GM10248 (cell line): ENCODE results near the gene DGCR8.
A peak's percentile ranks its signal among the peaks of the same experiment; 100 is the strongest.

Experiments
- CTCF ChIA-PET: fragments of 300-600 bp; sonication (Branson Sonifier 250); formaldehyde crosslinking; extraction: SDS; loops from one replicate; lab custom pipeline; 2021; ENCODE audit warnings: antibody characterized with exemption; lab: Yijun Ruan, JAX
- POLR2A ChIA-PET: fragments of 350-650 bp; sonication (Branson Sonifier 250); formaldehyde crosslinking; extraction: SDS; loops from one replicate; lab custom pipeline; 2020; ENCODE audit warnings: antibody characterized with exemption; lab: Yijun Ruan, JAX
- DNase-seq: peaks from one replicate; pipeline ENCODE4 v3.0.0; 2012; ENCODE audit errors: extremely low spot score
- TF ChIP-seq, protein P1 (sequence below): IDR thresholded peaks from 2 replicates; pipeline ENCODE4 v1.5.1; 2012; ENCODE audit warnings: mild to moderate bottlenecking, low read depth; ENCODE audit errors: extremely low read depth, missing control alignments, control extremely low read depth

Gene DGCR8

DNA sequence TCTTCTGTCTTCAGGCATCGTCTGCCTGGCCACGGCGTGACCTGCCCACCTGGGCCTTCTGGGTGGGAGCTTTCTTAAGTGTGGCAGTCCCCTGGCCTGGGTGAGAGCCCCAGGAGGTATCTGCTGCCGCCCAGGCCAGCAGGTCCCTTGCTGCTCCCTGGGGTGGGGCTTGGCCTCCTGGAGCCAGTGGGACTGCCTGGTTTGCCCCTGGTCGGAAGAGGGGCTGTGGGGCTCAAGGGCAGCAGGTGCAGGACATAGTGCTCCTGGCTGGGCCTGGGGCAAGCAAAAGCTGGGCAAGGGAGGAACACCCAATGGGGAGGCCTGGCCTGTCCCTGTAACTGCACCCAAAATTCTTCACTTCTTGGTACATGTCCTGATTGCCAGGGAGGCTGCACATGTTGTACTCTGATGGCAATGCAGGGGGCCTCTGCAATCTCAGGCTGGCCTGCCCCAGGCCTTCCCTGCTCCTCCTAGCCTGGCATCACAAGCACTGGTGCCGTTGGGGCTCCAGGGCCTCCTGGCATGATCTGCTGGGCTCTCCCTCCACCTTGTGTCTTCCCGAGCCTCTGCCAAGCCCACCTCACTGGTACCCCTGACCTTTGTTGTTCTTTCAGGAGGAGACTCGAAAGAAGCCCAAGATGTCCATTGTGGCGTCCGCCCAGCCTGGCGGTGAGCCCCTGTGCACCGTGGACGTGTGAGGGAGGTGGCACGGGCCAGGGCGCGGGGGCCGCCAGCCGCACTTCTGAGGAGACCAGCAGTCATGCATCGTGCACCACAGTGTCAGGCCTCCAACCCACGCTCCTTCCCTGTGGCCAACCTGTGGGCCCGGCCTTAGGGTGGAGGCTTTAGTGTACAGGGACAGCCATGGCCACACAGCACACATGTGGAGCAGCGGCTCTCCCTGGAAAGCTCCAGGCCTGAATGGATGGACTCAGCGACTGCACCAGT is 29.6 kb downstream of the DGCR8 start:
- ChIA-PET CTCF (interaction anchor here (1.3 kb wide), 1 partner anchor 146 kb away, joined by 3 read pairs; no protein-coding TSS in a partner anchor), POLR2A (no interaction called here)
- no peak for DNase-seq
- TF ChIP-seq, protein P1, sequence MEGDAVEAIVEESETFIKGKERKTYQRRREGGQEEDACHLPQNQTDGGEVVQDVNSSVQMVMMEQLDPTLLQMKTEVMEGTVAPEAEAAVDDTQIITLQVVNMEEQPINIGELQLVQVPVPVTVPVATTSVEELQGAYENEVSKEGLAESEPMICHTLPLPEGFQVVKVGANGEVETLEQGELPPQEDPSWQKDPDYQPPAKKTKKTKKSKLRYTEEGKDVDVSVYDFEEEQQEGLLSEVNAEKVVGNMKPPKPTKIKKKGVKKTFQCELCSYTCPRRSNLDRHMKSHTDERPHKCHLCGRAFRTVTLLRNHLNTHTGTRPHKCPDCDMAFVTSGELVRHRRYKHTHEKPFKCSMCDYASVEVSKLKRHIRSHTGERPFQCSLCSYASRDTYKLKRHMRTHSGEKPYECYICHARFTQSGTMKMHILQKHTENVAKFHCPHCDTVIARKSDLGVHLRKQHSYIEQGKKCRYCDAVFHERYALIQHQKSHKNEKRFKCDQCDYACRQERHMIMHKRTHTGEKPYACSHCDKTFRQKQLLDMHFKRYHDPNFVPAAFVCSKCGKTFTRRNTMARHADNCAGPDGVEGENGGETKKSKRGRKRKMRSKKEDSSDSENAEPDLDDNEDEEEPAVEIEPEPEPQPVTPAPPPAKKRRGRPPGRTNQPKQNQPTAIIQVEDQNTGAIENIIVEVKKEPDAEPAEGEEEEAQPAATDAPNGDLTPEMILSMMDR, result no peak

DNA sequence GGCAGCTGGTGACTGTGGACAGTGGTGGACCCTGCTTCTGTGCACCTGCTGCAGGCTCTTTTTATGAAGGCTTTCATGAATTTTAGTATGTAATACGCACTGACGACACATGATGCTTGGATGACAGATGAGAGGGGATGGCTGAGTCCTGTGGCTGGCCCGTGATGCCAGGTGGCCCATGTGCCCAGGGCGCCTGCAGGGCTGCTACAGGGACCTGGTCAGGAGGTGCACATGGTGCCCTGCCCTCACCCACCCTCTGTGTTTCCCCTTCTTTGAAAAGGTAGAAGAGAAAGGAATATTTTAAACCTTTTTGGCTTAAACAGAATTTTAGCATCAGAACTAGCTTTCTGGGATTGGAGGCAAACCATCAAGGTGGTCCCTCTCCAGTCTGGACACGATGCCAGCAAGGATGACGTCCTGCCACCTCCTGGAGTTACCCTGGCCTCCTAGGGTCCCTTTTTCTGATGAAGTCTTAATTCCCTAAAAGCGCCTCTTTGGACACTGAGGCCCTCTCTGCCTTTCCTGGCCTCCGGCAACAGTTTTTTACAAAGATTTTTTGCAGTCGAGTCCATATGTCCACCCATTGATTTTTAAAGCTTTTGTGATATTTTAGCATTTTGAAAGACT is 30.4 kb downstream of the DGCR8 start:
- no peak for DNase-seq
- TF ChIP-seq, protein P1, result no peak
- ChIA-PET CTCF (interaction anchor here (0.8 to 1.3 kb wide), 5 partner anchors 16 to 146 kb away, joined by 3 to 4 read pairs (median 3); no protein-coding TSS in a partner anchor), POLR2A (no interaction called here)

DNA sequence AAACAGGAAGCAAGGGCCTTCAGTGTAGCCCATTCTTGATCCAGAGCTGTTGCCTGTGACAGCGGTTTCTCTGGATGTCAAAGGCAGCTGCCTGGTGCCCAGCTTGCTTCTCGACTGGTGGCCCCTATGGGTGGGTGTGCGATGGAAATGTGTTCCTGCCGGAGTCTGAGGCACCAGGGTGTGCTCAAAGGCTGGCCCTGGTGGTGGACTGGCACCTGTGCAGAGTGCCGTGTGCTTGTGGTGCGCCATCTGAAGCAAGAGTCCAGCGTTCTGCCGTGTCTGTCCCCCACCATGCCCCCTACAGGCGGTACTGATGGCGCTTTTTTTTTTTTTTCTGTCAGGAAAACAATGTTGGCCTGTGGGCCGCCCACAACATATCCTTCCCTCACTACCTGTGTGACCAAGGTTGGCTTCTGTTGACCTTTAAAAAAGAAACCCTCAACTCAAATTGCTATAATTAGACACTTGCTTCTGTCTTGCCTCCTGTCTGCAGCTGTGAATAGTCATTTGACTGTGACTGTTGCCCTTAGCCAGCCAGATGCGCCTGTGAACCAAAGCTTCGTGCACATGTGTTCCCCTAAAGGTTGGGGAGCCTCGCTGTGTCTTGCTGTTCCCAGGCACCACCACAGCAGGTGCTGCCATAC is 31.1 kb downstream of the DGCR8 start:
- TF ChIP-seq, protein P1, result no peak
- POLR2A ChIA-PET, result interaction anchor here (0.6 kb wide), 1 partner anchor 86 kb away, joined by 3 read pairs; no protein-coding TSS in a partner anchor
- DNase-seq, result peak; percentile 68
- CTCF ChIA-PET, result interaction anchor here (0.7 to 1.6 kb wide), 8 partner anchors 17 to 147 kb away, joined by 3 to 4 read pairs (median 3); no protein-coding TSS in a partner anchor

DNA sequence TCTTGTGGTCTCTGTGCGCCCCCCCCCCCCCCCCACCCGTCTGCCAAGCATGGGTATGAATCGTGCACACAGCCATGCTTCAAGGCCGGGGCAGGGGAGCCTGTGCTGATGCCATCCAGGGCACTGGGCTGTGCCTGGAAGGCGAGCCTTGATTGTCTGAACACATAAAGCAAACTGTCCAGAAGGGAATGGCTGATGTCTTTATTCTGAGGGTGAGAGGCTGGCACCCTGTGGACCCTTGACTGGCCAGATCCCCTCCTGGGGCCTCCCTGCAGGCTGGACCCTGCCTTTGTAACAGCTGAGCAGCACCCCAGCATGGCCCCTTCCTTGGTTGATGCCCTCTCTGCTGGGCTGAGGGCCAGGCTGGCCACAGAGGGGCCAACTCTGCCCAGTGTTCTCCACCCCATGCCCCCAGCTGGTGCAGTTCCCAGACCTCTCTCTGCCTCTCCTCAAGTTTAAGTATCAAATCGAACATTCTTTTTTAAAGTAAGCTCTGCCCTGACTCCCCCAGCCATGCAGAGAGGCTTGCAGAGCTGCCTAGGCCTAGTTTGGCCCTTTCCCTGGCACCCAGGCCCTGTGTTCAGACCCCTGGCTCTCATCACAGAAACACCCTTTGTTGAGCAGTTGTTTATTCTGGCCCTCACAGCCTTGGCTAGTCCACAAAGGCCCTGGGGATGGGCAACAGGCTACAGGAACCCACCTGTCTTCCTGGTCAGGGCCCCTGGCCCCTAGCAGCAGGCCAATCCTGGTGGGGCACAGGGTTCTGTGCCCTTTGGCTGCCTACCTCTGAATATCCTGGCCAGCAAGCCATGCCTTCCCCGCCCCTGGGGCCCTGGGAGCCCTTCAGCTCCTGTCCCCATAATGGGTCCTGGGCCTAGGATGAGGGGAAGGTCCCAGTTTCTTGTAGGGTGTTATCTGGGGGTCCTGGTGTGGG is 31.9 kb downstream of the DGCR8 start:
- POLR2A ChIA-PET, result no interaction called here
- DNase-seq, result no peak
- TF ChIP-seq, protein P1, result no peak
- CTCF ChIA-PET, result interaction anchor here (0.7 to 1.6 kb wide), 3 partner anchors 17 to 142 kb away, joined by 3 to 4 read pairs (median 3); no protein-coding TSS in a partner anchor

DNA sequence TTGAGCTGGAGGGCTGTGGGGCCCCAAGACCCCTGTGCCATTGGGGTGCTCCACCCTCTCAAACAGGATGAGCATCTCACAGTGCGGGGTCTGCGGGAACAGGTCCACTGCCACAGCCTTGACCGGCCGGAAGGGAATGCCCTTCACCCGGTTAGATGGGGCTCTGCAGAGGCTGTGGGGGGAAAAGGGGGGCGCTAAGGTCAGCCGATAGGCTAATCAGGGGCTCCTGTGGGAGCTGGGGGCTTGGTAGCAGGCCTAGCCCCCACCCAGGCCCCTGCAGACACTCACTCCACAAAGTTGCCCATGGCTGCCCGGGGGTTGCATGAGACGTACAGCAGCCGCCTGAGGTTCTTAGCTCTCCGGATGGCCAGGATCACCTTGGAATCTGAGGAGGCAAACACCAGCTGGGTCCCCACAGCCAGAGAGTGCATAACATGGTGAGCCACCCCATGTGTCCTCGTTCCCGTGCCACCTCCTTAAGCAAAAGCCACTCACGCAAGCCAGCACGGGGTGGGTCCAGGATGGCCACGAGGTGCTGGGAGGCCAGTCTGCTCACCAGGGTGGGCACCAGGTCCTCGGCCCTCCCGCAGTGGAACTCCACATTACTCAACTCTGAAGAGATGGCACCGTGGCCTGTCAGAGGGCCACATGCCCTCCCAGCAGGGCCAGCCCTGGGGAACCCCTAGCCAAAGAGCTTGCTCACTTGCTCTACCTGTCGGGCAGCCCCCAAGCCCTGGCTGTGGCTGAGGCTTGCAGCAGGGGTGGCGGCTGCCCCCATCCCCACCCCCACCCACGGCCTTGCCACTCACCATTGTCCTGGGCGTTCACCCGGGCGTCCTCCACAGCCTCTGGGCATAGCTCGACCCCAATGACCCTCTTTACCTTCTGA is 32.8 kb downstream of the DGCR8 start:
- CTCF ChIA-PET, result interaction anchor here (1.4 to 1.6 kb wide), 2 partner anchors 16 to 143 kb away, joined by 3 to 4 read pairs; no protein-coding TSS in a partner anchor
- DNase-seq, result no peak
- POLR2A ChIA-PET, result no interaction called here
- TF ChIP-seq, protein P1, result no peak
